Fibroblast of lung (primary cell): ENCODE data around the gene DND1. TPM values are rescaled to one million over a fixed set of nuclear protein-coding genes. Genes with fewer than 3 reads are reported as not detected.
"Not testable (repeated sequence)": the region's sequence is repeated elsewhere in the genome, so short reads cannot be mapped to it uniquely, and the experiment has no call there.

ENCODE experiments used
- DNase-seq, 2 donors: peaks; one replicate each; pipeline versions ENCODE4 v3.0.0 to v3.0.0-alpha.2; 2010; ENCODE audit warnings: low read depth in 2 of 2
- H2AFZ ChIP-seq: 2 replicates; pipeline ENCODE4 v1.5.1; 2012; ENCODE audit warnings: low read length, control low read depth, inconsistent platforms
- H3K27ac ChIP-seq: 2 replicates; pipeline ENCODE4 v1.5.1; 2011; ENCODE audit warnings: low read length, control low read depth; ENCODE audit not compliant: insufficient read depth
- H3K27me3 ChIP-seq: 2 replicates; pipeline ENCODE4 v1.5.1; 2011; ENCODE audit warnings: mild to moderate bottlenecking, low read length; ENCODE audit not compliant: control insufficient read depth, insufficient read depth
- H3K36me3 ChIP-seq: 2 replicates; pipeline ENCODE4 v1.5.1; 2011; ENCODE audit warnings: low read length; ENCODE audit not compliant: control insufficient read depth, insufficient read depth
- H3K4me1 ChIP-seq: 2 replicates; pipeline ENCODE4 v1.5.1; 2011; ENCODE audit warnings: low read length; ENCODE audit not compliant: control insufficient read depth, insufficient read depth; ENCODE audit errors: extremely low read depth
- H3K4me2 ChIP-seq: 2 replicates; pipeline ENCODE4 v1.5.1; 2011; ENCODE audit warnings: low read length, control low read depth; ENCODE audit not compliant: insufficient read depth; ENCODE audit errors: extremely low read depth
- H3K4me3 ChIP-seq, 4 experiments: fragments of 200-600 bp in 1 of 4; sonication (generic) in 1 of 4; replicated peaks in 1 of 4; 2 replicates each; pipeline ENCODE4 v1.5.1; 2011 to 2016; ENCODE audit warnings: low read length in 4 of 4, low read depth in 3 of 4, mild to moderate bottlenecking in 3 of 4, control low read depth in 2 of 4, inconsistent platforms in 1 of 4, mixed read lengths in 1 of 4; ENCODE audit not compliant: insufficient read depth in 1 of 4; ENCODE audit errors: control extremely low read depth in 1 of 4
- H3K79me2 ChIP-seq: 2 replicates; pipeline ENCODE4 v1.5.1; 2012; ENCODE audit warnings: mild to moderate bottlenecking, low read length, inconsistent platforms; ENCODE audit not compliant: control insufficient read depth, insufficient read depth
- H3K9ac ChIP-seq: 2 replicates; pipeline ENCODE4 v1.5.1; 2011; ENCODE audit warnings: mild to moderate bottlenecking, low read length, control low read depth; ENCODE audit not compliant: insufficient read depth
- H3K9me3 ChIP-seq: 2 replicates; pipeline ENCODE4 v1.5.1; 2012; ENCODE audit warnings: low read depth, low read length; ENCODE audit not compliant: control insufficient read depth, insufficient read depth
- H4K20me1 ChIP-seq: 2 replicates; pipeline ENCODE4 v1.5.1; 2011; ENCODE audit warnings: low read length; ENCODE audit not compliant: control insufficient read depth, insufficient read depth; ENCODE audit errors: extremely low read depth
- EZH2 ChIP-seq: IDR thresholded peaks from 2 replicates; pipeline ENCODE4 v1.5.1; 2012; ENCODE audit warnings: low read length, control low read depth, mild to moderate bottlenecking; ENCODE audit errors: missing control alignments
- polyA minus RNA-seq: library from RNA; depleted of rRNA, polyadenylated mRNA; stranded (reverse); fragments of >200 nt; gene quantifications from 2 replicates; pipeline ENCODE4 v1.2.3, GENCODE V29; 2011; ENCODE audit warnings: low replicate concordance
- polyA plus RNA-seq, 2 donors: library from polyadenylated mRNA; depleted of rRNA in 1 of 2; stranded (reverse) in 1 of 2; unstranded in 1 of 2; fragments of >200 nt; gene quantifications; 2 replicates each; pipeline ENCODE4 v1.2.1, GENCODE V29; 2011 to 2012; ENCODE audit warnings: missing spikeins in 1 of 2
- total RNA-seq: library from RNA; depleted of rRNA; stranded (reverse); fragments of >200 nt; gene quantifications from 2 replicates; pipeline ENCODE4 v1.2.1, GENCODE V29; 2014
- TF ChIP-seq, protein P1 (sequence below), 2 donors: IDR thresholded peaks in 1 of 2; conservative IDR thresholded peaks in 1 of 2; 1 replicate in 1 of 2; 2 replicates in 1 of 2; pipeline ENCODE4 v1.5.1; 2011 to 2012; ENCODE audit warnings: low read length in 2 of 2, control low read depth in 1 of 2, inconsistent platforms in 1 of 2, low read depth in 1 of 2, mild to moderate bottlenecking in 1 of 2

DND1 gene
- total RNA-seq (under 0.01 and 0.33 TPM in 2 replicates), polyA plus RNA-seq (0.15 and 0.21 TPM in 2 replicates), polyA minus RNA-seq (not detected in 2 replicates)
- not detected in 2 replicates for polyA plus RNA-seq (2012)

DNA sequence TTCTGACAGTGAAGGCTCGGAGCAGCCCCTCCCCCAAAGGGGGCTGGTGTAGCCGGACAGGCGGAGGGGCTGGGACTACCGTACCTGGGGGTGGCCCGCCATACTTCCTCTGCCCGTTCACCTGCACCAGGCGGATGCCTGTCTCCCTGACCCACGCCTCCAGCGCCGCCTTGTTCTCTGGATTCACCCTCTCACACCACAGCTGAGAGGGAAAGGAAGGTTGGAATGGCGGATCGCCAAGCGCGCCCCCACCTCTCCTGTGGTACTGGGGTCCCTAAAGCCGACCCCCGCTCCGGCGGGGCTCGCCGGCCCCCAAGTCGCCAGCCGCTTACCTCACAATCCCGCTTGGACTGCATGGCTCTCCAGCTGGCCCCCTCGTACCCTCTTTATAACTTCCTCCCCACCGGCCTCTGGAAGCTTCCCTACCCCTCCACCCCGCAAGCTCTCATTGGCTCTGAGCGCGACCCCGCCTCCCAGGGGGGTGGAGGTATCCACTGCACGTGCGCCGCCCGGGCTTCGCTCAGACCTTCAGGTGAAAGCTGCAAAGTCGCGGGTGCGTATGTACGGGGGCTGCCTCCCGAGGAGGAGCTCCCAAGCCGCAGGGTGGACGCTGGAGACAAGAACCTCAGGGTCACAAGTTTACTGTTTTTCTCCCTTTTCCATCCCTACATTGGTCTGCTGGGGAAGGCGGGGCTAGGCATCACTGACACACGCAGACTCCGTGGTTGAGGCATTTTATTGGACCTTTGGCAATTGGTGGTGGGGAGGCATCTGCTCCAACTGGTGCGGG lies at the start of gene DND1:
Gene DND1, minus strand, starts transcription at position 390 of the 790 bp plus-strand sequence. Its CDS starts 34 bp downstream, at position 356.
- H3K4me2 ChIP-seq = peak within 1 kb of the TSS; percentile 44
- H3K9ac ChIP-seq = no peak within 1 kb of the TSS
- H3K79me2 ChIP-seq = no peaks in the 10 kb centered on the region
- DNase-seq = no peak
- TF ChIP-seq, protein P1, sequence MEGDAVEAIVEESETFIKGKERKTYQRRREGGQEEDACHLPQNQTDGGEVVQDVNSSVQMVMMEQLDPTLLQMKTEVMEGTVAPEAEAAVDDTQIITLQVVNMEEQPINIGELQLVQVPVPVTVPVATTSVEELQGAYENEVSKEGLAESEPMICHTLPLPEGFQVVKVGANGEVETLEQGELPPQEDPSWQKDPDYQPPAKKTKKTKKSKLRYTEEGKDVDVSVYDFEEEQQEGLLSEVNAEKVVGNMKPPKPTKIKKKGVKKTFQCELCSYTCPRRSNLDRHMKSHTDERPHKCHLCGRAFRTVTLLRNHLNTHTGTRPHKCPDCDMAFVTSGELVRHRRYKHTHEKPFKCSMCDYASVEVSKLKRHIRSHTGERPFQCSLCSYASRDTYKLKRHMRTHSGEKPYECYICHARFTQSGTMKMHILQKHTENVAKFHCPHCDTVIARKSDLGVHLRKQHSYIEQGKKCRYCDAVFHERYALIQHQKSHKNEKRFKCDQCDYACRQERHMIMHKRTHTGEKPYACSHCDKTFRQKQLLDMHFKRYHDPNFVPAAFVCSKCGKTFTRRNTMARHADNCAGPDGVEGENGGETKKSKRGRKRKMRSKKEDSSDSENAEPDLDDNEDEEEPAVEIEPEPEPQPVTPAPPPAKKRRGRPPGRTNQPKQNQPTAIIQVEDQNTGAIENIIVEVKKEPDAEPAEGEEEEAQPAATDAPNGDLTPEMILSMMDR (conservative IDR thresholded peaks at IDR 0.05 in 1 of 2, IDR thresholded peaks at IDR 0.05 in 1 of 2; ENCODE audit: low read depth in 1 of 2, low read length in 2 of 2) = no peak
- no peak for TF ChIP-seq EZH2
- H3K4me1 ChIP-seq = no peaks in the 10 kb centered on the region
- H3K4me3 ChIP-seq = no peak within 1 kb of the TSS
- H2AFZ ChIP-seq = no peak within 1 kb of the TSS
- no peaks in the 10 kb centered on the region for H3K9me3 ChIP-seq
- no peak within 1 kb of the TSS for H3K27ac ChIP-seq
- no peaks in the 10 kb centered on the region for H3K27me3 ChIP-seq
- H3K36me3 ChIP-seq = peaks cover 27% of the 10 kb centered on the region
- no peaks in the 10 kb centered on the region for H4K20me1 ChIP-seq

DNA sequence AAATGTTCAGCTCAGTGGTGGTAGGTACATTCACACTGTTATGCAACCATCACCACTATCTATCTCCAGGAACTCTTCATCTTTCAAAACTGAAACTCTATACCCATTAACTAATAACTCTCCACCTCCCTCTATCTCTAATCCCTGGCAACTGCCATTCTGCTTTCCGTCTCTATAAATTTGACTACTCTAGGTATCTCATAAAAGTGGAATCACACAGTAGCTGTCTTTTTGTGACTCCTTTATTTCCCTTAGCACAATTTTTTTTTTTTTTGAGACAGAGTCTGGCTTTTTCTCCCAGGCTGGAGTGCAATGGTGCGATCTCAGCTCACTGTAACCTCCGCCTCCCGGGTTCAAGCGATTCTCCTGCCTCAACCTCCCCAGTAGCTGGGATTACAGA lies 48.0 kb upstream of the DND1 start:
- DNase-seq, H3K4me3 ChIP-seq, H3K27ac ChIP-seq, H3K4me1 ChIP-seq, H3K4me2 ChIP-seq, H2AFZ ChIP-seq, H3K36me3 ChIP-seq, H3K27me3 ChIP-seq, H3K79me2 ChIP-seq, H3K9ac ChIP-seq, H3K9me3 ChIP-seq, H4K20me1 ChIP-seq: not testable (repeated sequence)

DNA sequence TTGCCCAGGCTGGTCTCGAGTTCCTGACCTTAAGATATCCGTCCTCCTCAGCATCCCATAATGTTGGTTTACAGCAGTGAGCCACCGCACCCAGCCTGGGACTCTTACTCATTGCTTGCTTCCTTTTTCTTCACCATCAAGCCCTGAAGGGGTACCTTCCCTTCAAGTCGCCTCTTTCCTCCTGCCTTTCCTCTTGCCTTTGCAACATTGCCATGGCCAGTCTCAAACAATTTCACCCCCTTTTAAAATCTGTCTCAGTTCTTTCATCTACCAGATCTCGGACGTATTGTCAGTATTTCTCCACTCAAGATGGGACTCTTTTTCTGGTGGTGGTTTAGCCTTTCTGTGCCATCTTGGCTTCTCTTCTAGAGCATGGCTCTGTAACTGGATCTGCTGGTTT lies 47.4 kb upstream of the DND1 start:
- DNase-seq, H3K9ac ChIP-seq, H3K4me2 ChIP-seq, H3K4me1 ChIP-seq, H4K20me1 ChIP-seq, H3K79me2 ChIP-seq, H3K36me3 ChIP-seq, H3K27me3 ChIP-seq, H3K27ac ChIP-seq, H3K4me3 ChIP-seq, H3K9me3 ChIP-seq, H2AFZ ChIP-seq: not testable (repeated sequence)

DNA sequence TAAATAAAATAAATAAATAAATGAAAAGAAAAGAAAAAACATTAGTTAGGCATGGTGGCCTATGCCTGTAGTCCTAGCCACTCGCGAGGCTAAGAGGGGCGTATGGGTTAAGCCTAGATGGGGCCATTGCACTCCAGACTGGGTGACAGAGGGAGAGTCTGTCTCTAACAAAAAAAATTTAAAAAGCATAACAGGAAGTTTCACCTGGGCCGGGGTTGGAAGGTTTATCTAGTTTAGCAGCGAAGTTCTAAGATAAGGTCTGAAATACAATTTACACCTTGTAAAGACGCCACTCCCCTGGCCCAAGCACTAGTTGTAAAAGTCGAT lies 44.9 kb upstream of the DND1 start:
- Histone ChIP-seq H3K4me1 (no peaks in the 10 kb centered on the region), H3K9me3 (no peaks in the 10 kb centered on the region), H3K4me3 (no peak overlapping the region), H3K27ac (no peak overlapping the region), H3K27me3 (no peaks in the 10 kb centered on the region), H4K20me1 (no peaks in the 10 kb centered on the region), H3K79me2 (no peaks in the 10 kb centered on the region), H3K9ac (no peak overlapping the region), H2AFZ (no peak overlapping the region), H3K4me2 (no peak overlapping the region), H3K36me3 (no peaks in the 10 kb centered on the region)
- TF ChIP-seq EZH2 = no peak
- TF ChIP-seq, protein P1 (conservative IDR thresholded peaks at IDR 0.05 in 1 of 2, IDR thresholded peaks at IDR 0.05 in 1 of 2; ENCODE audit: low read depth in 1 of 2, low read length in 2 of 2) = no peak
- no peak for DNase-seq

DNA sequence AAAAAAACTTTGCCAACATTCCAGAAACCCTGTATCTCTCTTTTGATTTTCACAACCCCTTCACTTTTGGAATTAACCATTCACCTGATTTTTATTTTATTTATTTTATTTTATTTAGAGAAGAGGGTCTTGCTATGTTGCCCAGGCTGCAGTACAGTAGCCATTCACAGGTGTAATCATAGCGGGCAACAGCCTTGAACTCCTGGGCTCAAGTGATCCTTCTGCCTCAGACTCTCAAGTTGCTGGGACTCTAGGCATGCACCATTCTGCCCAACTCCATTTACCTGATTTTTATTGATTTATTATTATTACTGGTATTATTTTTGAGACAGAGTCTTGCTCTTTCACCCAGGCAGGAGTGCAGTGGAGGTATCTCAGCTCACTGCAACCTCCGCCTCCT lies 42.9 kb upstream of the DND1 start:
- not testable (repeated sequence) for H2AFZ ChIP-seq, H3K9ac ChIP-seq, DNase-seq, H3K79me2 ChIP-seq, H3K4me3 ChIP-seq, H3K4me1 ChIP-seq, H3K27ac ChIP-seq, H3K4me2 ChIP-seq, H3K27me3 ChIP-seq, H3K9me3 ChIP-seq, H4K20me1 ChIP-seq, H3K36me3 ChIP-seq
